B cell (primary cell): ENCODE measurements around the gene MAP1S. TPM values are rescaled to one million over a fixed set of nuclear protein-coding genes. Genes with fewer than 3 reads are reported as not detected.

Experiments used
- ATAC-seq: fragments of 200-7000 bp; cut with Tn5 transposase; one replicate; pipeline ENCODE4 v1.10.0; 2021; ENCODE audit warnings: low read depth, mild to moderate bottlenecking, moderate number of reproducible peaks, moderate library complexity
- CTCF ChIA-PET: fragments of 350-600 bp; sonication (Branson Sonifier 250); formaldehyde crosslinking; loops from one replicate; lab custom pipeline; 2021; ENCODE audit warnings: antibody characterized with exemption, inconsistent platforms; lab: Charles Lee
- POLR2A ChIA-PET: fragments of 350-600 bp; sonication (Branson Sonifier 250); formaldehyde crosslinking; loops from one replicate; lab custom pipeline; 2021; ENCODE audit warnings: antibody characterized with exemption; lab: Charles Lee
- DNase-seq: peaks from one replicate; pipeline ENCODE4 v3.0.0; 2013
- H2AFZ ChIP-seq: 2 replicates; pipeline ENCODE4 v1.6.1; 2012; ENCODE audit warnings: mild to moderate bottlenecking, low read depth, low read length; ENCODE audit not compliant: insufficient read depth, poor library complexity, severe bottlenecking
- H3K27ac ChIP-seq, 2 donors: 1 replicate in 1 of 2; 2 replicates in 1 of 2; pipeline ENCODE4 v1.5.1; 2012 to 2013; ENCODE audit warnings: low read length in 2 of 2, mild to moderate bottlenecking in 2 of 2, moderate library complexity in 1 of 2
- H3K27me3 ChIP-seq, 4 experiments: fragments of 200-600 bp in 1 of 4; sonication (generic) in 1 of 4; replicated peaks in 1 of 4; 1 replicate in 2 of 4; 2 replicates in 2 of 4; pipeline versions ENCODE4 v1.6.1 to v1.7.0; 2013 to 2016; ENCODE audit warnings: low read length in 3 of 4, mild to moderate bottlenecking in 2 of 4, mixed read lengths in 1 of 4, moderate library complexity in 1 of 4; ENCODE audit not compliant: insufficient read depth in 4 of 4, control insufficient read depth in 3 of 4; ENCODE audit errors: control extremely low read depth in 1 of 4
- H3K36me3 ChIP-seq, 2 experiments: replicated peaks in 1 of 2; 1 replicate in 1 of 2; 2 replicates in 1 of 2; pipeline versions ENCODE4 v1.6.1 to v1.7.1; 2013; ENCODE audit warnings: low read length in 1 of 2; ENCODE audit not compliant: insufficient read depth in 2 of 2, control insufficient read depth in 1 of 2; ENCODE audit errors: control extremely low read depth in 1 of 2, extremely low read depth in 1 of 2
- H3K4me1 ChIP-seq, 2 donors: fragments of 200-600 bp in 1 of 2; sonication (generic) in 1 of 2; 1 replicate in 1 of 2; 2 replicates in 1 of 2; pipeline versions ENCODE4 v1.5.1 to v1.6.1; 2013 to 2017; ENCODE audit warnings: low read length in 2 of 2; ENCODE audit not compliant: control insufficient read depth in 2 of 2, insufficient read depth in 2 of 2
- H3K4me2 ChIP-seq: replicated peaks from 2 replicates; pipeline ENCODE3; 2012; ENCODE audit warnings: mild to moderate bottlenecking, low read depth, low read length; ENCODE audit not compliant: poor library complexity, severe bottlenecking
- H3K4me3 ChIP-seq, 5 experiments: fragments of 200-600 bp in 1 of 5; sonication (generic) in 1 of 5; 1 replicate in 3 of 5; 2 replicates in 2 of 5; pipeline versions ENCODE4 v1.5.1 to v1.7.0; 2011 to 2016; ENCODE audit warnings: low read length in 4 of 5, mild to moderate bottlenecking in 4 of 5, low read depth in 2 of 5, control low read depth in 1 of 5, moderate library complexity in 1 of 5; ENCODE audit not compliant: insufficient read depth in 1 of 5; ENCODE audit errors: control extremely low read depth in 1 of 5, extremely low read depth in 1 of 5
- H3K79me2 ChIP-seq: fragments of 200-600 bp; sonication (generic); one replicate; pipeline ENCODE4 v1.6.0; 2016; ENCODE audit warnings: low read length; ENCODE audit not compliant: control insufficient read depth, insufficient read depth
- H3K9ac ChIP-seq: fragments of 200-600 bp; sonication (generic); 2 replicates; pipeline ENCODE4 v1.6.1; 2017; ENCODE audit warnings: mild to moderate bottlenecking, low read length, moderate library complexity
- H3K9me3 ChIP-seq, 3 donors: one replicate each; pipeline versions ENCODE4 v1.6.1 to v1.7.1; 2013; ENCODE audit warnings: low read length in 2 of 3; ENCODE audit not compliant: control insufficient read depth in 2 of 3, insufficient read depth in 1 of 3; ENCODE audit errors: control extremely low read depth in 1 of 3
- H4K20me1 ChIP-seq: 2 replicates; pipeline ENCODE4 v1.6.0; 2012; ENCODE audit warnings: mild to moderate bottlenecking, low read length; ENCODE audit not compliant: insufficient read depth, control insufficient read depth, poor library complexity, severe bottlenecking
- H3K27ac Mint-ChIP-seq: one replicate; pipeline ENCODE4 v1.8.0; 2021; ENCODE audit warnings: mixed read lengths
- H3K27me3 Mint-ChIP-seq: one replicate; pipeline ENCODE4 v1.8.0; 2021; ENCODE audit warnings: mixed read lengths
- H3K4me1 Mint-ChIP-seq: one replicate; pipeline ENCODE4 v1.8.0; 2021; ENCODE audit warnings: mixed read lengths
- H3K4me3 Mint-ChIP-seq: one replicate; pipeline ENCODE4 v1.8.0; 2021; ENCODE audit warnings: mixed read lengths
- H3K9me3 Mint-ChIP-seq: one replicate; pipeline ENCODE4 v1.8.0; 2022; ENCODE audit warnings: mixed read lengths; ENCODE audit not compliant: insufficient read depth
- CTCF ChIP-seq: fragments of 200-600 bp; IDR thresholded peaks from one replicate; pipeline ENCODE4 v1.8.0; 2022; ENCODE audit warnings: antibody characterized with exemption, mild to moderate bottlenecking
- EZH2 ChIP-seq: IDR thresholded peaks from 2 replicates; pipeline ENCODE4 v1.6.1; 2012; ENCODE audit warnings: borderline replicate concordance, low read depth, mild to moderate bottlenecking, moderate library complexity, low read length; ENCODE audit not compliant: insufficient read depth, poor library complexity, severe bottlenecking
- WGBS: methylation state at CpG from one replicate; pipeline ENCODE4 v1.1.5; 2013; ENCODE audit warnings: missing lambda C conversion rate; ENCODE audit not compliant: insufficient coverage; 5-methylcytosine and 5-hydroxymethylcytosine counted together
- intact Hi-C: fragments of 100-400 bp; cut with micrococcal nuclease; formaldehyde crosslinking; loops from one replicate; pipeline ENCODE4 v1.10.0; 2022
- polyA plus RNA-seq: library from polyadenylated mRNA; depleted of rRNA; stranded (reverse); fragments of >200 nt; gene quantifications from 2 replicates; pipeline ENCODE4 v1.2.3, GENCODE V29; 2012
- total RNA-seq, 2 donors: library from RNA; stranded (reverse); fragments of 120-200 nt in 1 of 2; gene quantifications; 1 replicate in 1 of 2; 2 replicates in 1 of 2; pipeline versions ENCODE4 v1.2.3 to v1.2.4, GENCODE V29; 2013 to 2022

The MAP1S gene
- total and polyA plus RNA-seq, 2 donors (not counting 1 experiment from before 2014, with no cell fraction given), result 38.2 to 83.0 TPM

- H3K4me1 Mint-ChIP-seq, result peaks cover 75% of the 10 kb centered on the region
- ATAC-seq (no peak), DNase-seq (peak; percentile 63)
- H3K27ac ChIP-seq, result peak overlapping the region; percentile 96 to 99
- peak overlapping the region; percentile 88 for H3K4me2 ChIP-seq
- ChIA-PET CTCF (interaction anchor here (0.5 to 11.3 kb wide), 10 partner anchors 8 to 246 kb away, joined by 3 to 122 read pairs (median 5); partner anchors contain the start of gene RPL18A), POLR2A (interaction anchor here (0.6 to 2.9 kb wide), 6 partner anchors 13 to 109 kb away, joined by 3 to 12 read pairs (median 12); partner anchors contain the start of genes MAP1S and RPL18A)
- H3K79me2 ChIP-seq, result peaks cover 91% of the 10 kb centered on the region
- peaks cover 1 to 20% of the 10 kb centered on the region in 2 experiments for H3K36me3 ChIP-seq
- 8% methylated on average over 2 of the region's 2 CpGs for WGBS
- TF ChIP-seq CTCF, result no peak
- TF ChIP-seq EZH2, result no peak
- intact Hi-C loops, result loop anchor here (1.0 to 10.0 kb wide), 6 partner anchors 24 to 443 kb away; partner anchors contain the start of genes MPV17L2 and RPL18A
- peak overlapping the region; percentile 89 for H3K4me3 Mint-ChIP-seq
- no peaks in the 10 kb centered on the region for H3K9me3 Mint-ChIP-seq
- peak overlapping the region; percentile 95 for H3K27ac Mint-ChIP-seq
- peak overlapping the region; percentile 75 for H2AFZ ChIP-seq
- H3K9me3 ChIP-seq, result peaks cover 0 to 3% (median 0%) of the 10 kb centered on the region in 3 donors
- peak overlapping the region; percentile 72 for H3K9ac ChIP-seq
- H3K27me3 ChIP-seq, result no peaks in the 10 kb centered on the region
- peaks cover 14% of the 10 kb centered on the region for H4K20me1 ChIP-seq
- H3K27me3 Mint-ChIP-seq, result no peaks in the 10 kb centered on the region
- H3K4me1 ChIP-seq, result peaks cover 75 to 93% of the 10 kb centered on the region in 2 donors
- peak overlapping the region; percentile 50 to 73 (median 67) for H3K4me3 ChIP-seq
Observed at GRCh38 chr19:17751912-17752273, 32.6 kb downstream of the MAP1S start.
